Activated CD8-positive, alpha-beta memory T cell treated with anti-CD3 and anti-CD28 coated beads for 1 hour (primary cell): ENCODE results near the gene WNT5B.
"Not testable (repeated sequence)": the region's sequence is repeated elsewhere in the genome, so short reads cannot be mapped to it uniquely, and the experiment has no call there.

Source experiments
- DNase-seq, 2 donors: peaks; one replicate each; pipeline ENCODE4 v3.0.0-alpha.2; 2020; ENCODE audit warnings: low read depth in 1 of 2; ENCODE audit errors: extremely low read depth in 1 of 2

The WNT5B gene

GRCh38 chr12:1595690-1596347, 33.2 kb upstream of the WNT5B start:
- no peak for DNase-seq

GRCh38 chr12:1598757-1599156, 30.3 kb upstream of the WNT5B start:
- no peak for DNase-seq

GRCh38 chr12:1602706-1603105, 26.3 kb upstream of the WNT5B start:
- DNase-seq, result not testable (repeated sequence)

GRCh38 chr12:1603269-1603993, 25.6 kb upstream of the WNT5B start:
- DNase-seq, result no peak

- DNase-seq, result no peak
These were observed 24.6 kb upstream of the WNT5B start for GRCh38 chr12:1604464-1604863.

GRCh38 chr12:1605129-1606020, 23.7 kb upstream of the WNT5B start:
- DNase-seq, result no peak

- DNase-seq, result no peak
These were observed 22.9 kb upstream of the WNT5B start for GRCh38 chr12:1606021-1606622.

- no peak for DNase-seq
These were observed 20.9 kb upstream of the WNT5B start for GRCh38 chr12:1607940-1608712.

GRCh38 chr12:1608713-1609119, 20.3 kb upstream of the WNT5B start:
- DNase-seq, result no peak

- DNase-seq, result no peak
These were observed 18.9 kb upstream of the WNT5B start for GRCh38 chr12:1610072-1610643.

GRCh38 chr12:1611803-1612572, 17.0 kb upstream of the WNT5B start:
- no peak for DNase-seq

GRCh38 chr12:1613860-1614259, 15.2 kb upstream of the WNT5B start:
- DNase-seq, result no peak

GRCh38 chr12:1614360-1614759, 14.7 kb upstream of the WNT5B start:
- DNase-seq, result no peak

GRCh38 chr12:1616233-1617066, 12.6 kb upstream of the WNT5B start:
- no peak for DNase-seq

- no peak for DNase-seq
These were observed 10.5 kb upstream of the WNT5B start for GRCh38 chr12:1618489-1618888.

- no peak for DNase-seq
These were observed 9.9 kb upstream of the WNT5B start for GRCh38 chr12:1619159-1619558.

- no peak for DNase-seq
These were observed 9.4 kb upstream of the WNT5B start for GRCh38 chr12:1619587-1619986.

- DNase-seq, result no peak
These were observed 8.9 kb upstream of the WNT5B start for GRCh38 chr12:1620092-1620491.
